ENCODE measurements around the gene CR2. TPM values are rescaled to one million over a fixed set of nuclear protein-coding genes. Genes with fewer than 3 reads are reported as not detected.

CR2 gene
- not detected for total RNA-seq (2021; fragmentation: NEBNext Ultra II Directional; extraction: Animal tissue kit (Norgen Biotek cat#: 25700))
- long read RNA-seq, result 0 reads

GRCh38 chr1:207454046-207454964 lies at the start of gene CR2:
Gene CR2 (plus strand): TSS chr1:207454328. CDS start chr1:207454419, 91 bp downstream.
- Mint-ChIP-seq H3K27me3 (ENCODE audit: insufficient read depth) (peaks cover 16% of the 10 kb centered on the region), H3K27ac (no peak within 1 kb of the TSS), H3K9me3 (no peaks in the 10 kb centered on the region), H3K36me3 (ENCODE audit: low read depth) (no peaks in the 10 kb centered on the region), H3K4me3 (no peak within 1 kb of the TSS), H3K4me1 (ENCODE audit: low read depth) (no peaks in the 10 kb centered on the region)
- no peak for TF ChIP-seq CTCF (IDR thresholded peaks at IDR 0.05)
- DNase-seq, result no peak

GRCh38 chr1:207404849-207405525 lies 49.1 kb upstream of the CR2 start:
- H3K27ac Mint-ChIP-seq, result no peak overlapping the region
- H3K4me3 Mint-ChIP-seq, result no peak overlapping the region
- peak; percentile 69 for DNase-seq
- H3K4me1 Mint-ChIP-seq (ENCODE audit: low read depth), result no peaks in the 10 kb centered on the region
- no peaks in the 10 kb centered on the region for H3K9me3 Mint-ChIP-seq
- no peaks in the 10 kb centered on the region for H3K27me3 Mint-ChIP-seq (ENCODE audit: insufficient read depth)
- no peaks in the 10 kb centered on the region for H3K36me3 Mint-ChIP-seq (ENCODE audit: low read depth)
- peak; percentile 92 for TF ChIP-seq CTCF (IDR thresholded peaks at IDR 0.05)

GRCh38 chr1:207405814-207406213 lies 48.3 kb upstream of the CR2 start:
- no peak for DNase-seq
- no peaks in the 10 kb centered on the region for H3K36me3 Mint-ChIP-seq (ENCODE audit: low read depth)
- no peak overlapping the region for H3K4me3 Mint-ChIP-seq
- no peaks in the 10 kb centered on the region for H3K4me1 Mint-ChIP-seq (ENCODE audit: low read depth)
- H3K9me3 Mint-ChIP-seq, result no peaks in the 10 kb centered on the region
- H3K27ac Mint-ChIP-seq, result no peak overlapping the region
- TF ChIP-seq CTCF (IDR thresholded peaks at IDR 0.05), result no peak
- H3K27me3 Mint-ChIP-seq (ENCODE audit: insufficient read depth), result no peaks in the 10 kb centered on the region

GRCh38 chr1:207407655-207408260 lies 46.4 kb upstream of the CR2 start:
- DNase-seq, result peak; percentile 1
- H3K36me3 Mint-ChIP-seq (ENCODE audit: low read depth), result no peaks in the 10 kb centered on the region
- no peaks in the 10 kb centered on the region for H3K9me3 Mint-ChIP-seq
- no peak overlapping the region for H3K27ac Mint-ChIP-seq
- no peaks in the 10 kb centered on the region; the same call in 1 of the 2 replicates for H3K27me3 Mint-ChIP-seq (ENCODE audit: insufficient read depth)
- no peak overlapping the region for H3K4me3 Mint-ChIP-seq
- TF ChIP-seq CTCF (IDR thresholded peaks at IDR 0.05), result no peak
- H3K4me1 Mint-ChIP-seq (ENCODE audit: low read depth), result no peaks in the 10 kb centered on the region

- no peak for TF ChIP-seq CTCF (IDR thresholded peaks at IDR 0.05)
- Mint-ChIP-seq H3K27ac (no peak overlapping the region), H3K9me3 (no peaks in the 10 kb centered on the region), H3K4me3 (no peak overlapping the region), H3K4me1 (ENCODE audit: low read depth) (no peaks in the 10 kb centered on the region), H3K27me3 (ENCODE audit: insufficient read depth) (peaks cover 21% of the 10 kb centered on the region), H3K36me3 (ENCODE audit: low read depth) (no peaks in the 10 kb centered on the region)
- no peak for DNase-seq
These were observed 41.3 kb upstream of the CR2 start for GRCh38 chr1:207412845-207413244.

Data from HFFc6 (cell line).